Fibroblast of the aortic adventitia (primary cell): ENCODE results near the gene WDR27. TPM values are rescaled to one million over a fixed set of nuclear protein-coding genes. Genes with fewer than 3 reads are reported as not detected.

Experiments
- DNase-seq: peaks from one replicate; pipeline ENCODE4 v3.0.0-alpha.2; 2010; ENCODE audit warnings: low read depth
- H3K4me3 ChIP-seq: 2 replicates; pipeline ENCODE4 v1.5.1; 2011; ENCODE audit warnings: low read depth, mild to moderate bottlenecking, control low read depth, low read length, moderate library complexity
- total RNA-seq: library from RNA; depleted of rRNA; stranded (reverse); fragments of >200 nt; gene quantifications from 2 replicates; pipeline ENCODE4 v1.2.3, GENCODE V29; 2012; ENCODE audit warnings: low replicate concordance
- TF ChIP-seq, protein P1 (sequence below): IDR thresholded peaks from 2 replicates; pipeline ENCODE4 v1.5.1; 2011; ENCODE audit warnings: mild to moderate bottlenecking, low read length, control low read depth, inconsistent platforms; ENCODE audit not compliant: insufficient read depth

Gene WDR27
- total RNA-seq, 1 donor: 19.9 TPM

DNA sequence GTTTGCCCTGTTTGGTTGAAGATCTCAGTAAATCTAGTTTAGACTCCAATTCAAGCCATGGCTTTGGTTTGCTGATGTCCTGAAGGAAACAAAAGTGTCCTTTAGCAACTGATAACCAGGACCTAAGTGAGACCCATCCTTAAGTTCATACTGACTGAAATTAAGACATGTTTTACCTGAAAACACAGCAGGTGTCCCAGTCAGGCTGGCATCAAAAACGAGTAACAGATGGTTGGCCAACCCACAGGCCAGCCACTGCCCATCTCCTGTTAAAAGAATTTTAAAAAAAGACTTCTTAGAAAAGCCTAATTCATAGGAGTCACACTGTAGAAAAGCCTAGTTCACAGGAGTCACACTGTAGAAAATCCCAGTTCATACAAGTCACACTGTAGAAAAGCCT, 58.3 kb downstream of the WDR27 start:
- TF ChIP-seq, protein P1, sequence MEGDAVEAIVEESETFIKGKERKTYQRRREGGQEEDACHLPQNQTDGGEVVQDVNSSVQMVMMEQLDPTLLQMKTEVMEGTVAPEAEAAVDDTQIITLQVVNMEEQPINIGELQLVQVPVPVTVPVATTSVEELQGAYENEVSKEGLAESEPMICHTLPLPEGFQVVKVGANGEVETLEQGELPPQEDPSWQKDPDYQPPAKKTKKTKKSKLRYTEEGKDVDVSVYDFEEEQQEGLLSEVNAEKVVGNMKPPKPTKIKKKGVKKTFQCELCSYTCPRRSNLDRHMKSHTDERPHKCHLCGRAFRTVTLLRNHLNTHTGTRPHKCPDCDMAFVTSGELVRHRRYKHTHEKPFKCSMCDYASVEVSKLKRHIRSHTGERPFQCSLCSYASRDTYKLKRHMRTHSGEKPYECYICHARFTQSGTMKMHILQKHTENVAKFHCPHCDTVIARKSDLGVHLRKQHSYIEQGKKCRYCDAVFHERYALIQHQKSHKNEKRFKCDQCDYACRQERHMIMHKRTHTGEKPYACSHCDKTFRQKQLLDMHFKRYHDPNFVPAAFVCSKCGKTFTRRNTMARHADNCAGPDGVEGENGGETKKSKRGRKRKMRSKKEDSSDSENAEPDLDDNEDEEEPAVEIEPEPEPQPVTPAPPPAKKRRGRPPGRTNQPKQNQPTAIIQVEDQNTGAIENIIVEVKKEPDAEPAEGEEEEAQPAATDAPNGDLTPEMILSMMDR: no peak
- no peak overlapping the region for H3K4me3 ChIP-seq
- DNase-seq: no peak

DNA sequence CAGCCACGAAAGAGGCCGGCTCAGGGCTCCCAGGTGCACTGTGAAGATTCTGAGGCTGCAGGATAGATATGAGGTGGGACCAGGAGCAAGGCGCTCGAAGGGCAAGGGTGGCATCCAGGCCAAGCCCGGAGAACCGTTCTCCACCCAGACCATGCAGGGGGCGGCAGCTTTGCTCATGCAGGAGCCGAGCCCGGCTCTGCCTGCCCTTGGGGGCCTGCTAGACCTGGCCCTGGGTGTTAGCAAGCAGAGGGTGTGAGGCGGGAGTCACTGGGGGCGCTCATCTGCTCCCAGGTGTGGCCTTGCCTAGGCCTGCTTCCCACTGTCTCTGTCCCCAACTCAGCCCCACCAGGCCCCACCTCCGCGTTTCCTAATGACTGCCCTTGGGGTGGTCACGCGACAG, 59.4 kb downstream of the WDR27 start:
- TF ChIP-seq, protein P1: no peak
- H3K4me3 ChIP-seq: no peak overlapping the region
- no peak for DNase-seq

DNA sequence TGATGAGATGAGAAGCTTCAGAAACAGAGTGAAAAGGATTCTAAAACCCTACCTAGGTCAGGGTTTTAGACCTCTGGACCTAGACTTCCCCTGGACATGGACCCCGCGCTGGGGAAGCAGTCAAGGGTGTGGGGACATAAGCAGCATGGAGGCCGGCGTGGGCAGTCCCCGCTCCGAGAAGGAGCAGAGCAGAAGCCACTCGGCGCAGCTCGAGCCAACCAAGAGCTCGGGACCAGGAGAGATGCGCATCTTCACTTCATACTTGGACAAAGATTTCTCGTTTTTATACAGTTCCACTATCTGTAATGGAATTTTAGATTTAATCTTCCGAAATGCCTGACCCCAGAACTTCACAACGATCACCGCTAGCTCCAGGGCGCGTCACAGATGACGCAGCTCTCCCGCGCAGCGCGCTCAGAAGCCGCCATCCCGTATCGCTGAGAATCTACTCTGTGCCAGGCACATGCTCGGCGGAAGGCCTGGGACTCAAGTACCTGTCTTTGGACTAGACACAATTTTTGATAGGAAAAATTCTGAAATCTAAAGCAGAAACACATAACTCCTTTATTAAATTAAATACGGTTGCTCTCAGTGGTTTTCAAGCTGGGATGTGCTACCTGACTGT, 60.3 kb downstream of the WDR27 start:
- DNase-seq: no peak
- TF ChIP-seq, protein P1: no peak
- no peak overlapping the region for H3K4me3 ChIP-seq

DNA sequence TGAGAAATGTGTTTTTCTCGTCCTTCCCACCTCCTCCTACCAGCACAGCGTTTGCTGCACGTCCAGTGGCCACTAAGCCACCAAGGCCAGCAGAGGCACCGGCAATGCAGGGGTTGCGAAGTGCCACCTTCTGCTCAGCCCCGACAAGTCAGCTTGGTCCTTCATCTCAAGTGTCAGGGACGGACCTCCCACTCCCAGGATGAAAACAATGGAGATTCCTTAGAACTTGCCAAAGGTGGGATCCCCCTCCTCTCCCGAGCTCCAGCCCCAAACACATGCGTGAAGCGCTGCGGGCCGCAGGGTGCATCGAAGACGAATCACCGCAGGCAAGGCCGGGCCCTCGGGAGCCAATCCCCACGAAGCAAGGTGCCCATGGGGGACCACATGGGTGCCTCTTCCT, 60.8 kb downstream of the WDR27 start:
- TF ChIP-seq, protein P1: no peak
- H3K4me3 ChIP-seq: no peak overlapping the region
- DNase-seq: no peak

DNA sequence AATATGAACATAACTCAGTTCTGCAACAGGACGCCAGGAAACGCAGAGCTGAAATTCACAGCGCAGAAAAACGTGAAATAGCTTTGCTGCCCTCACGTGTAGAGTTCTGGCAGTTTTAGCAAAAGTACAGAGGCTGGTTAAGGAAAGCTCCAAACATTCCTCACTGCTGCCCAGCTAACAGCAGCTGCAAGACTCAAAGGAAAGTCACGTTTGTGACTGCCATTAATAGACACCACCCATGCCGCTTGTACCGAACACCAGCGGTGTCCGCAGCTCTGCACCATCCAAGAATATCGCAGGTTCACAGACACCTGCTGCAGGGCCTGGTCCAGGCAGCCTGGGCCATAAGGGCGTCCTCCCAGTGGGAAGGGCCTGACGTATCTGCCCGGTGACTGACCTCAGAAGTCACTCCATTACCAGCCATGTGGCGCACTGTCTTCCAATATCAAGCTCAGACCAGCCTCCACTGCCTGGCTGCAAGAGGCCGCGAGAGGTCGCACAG, 61.4 kb downstream of the WDR27 start:
- H3K4me3 ChIP-seq: no peak overlapping the region
- TF ChIP-seq, protein P1: peak; percentile 43
- peak; percentile 62 for DNase-seq

DNA sequence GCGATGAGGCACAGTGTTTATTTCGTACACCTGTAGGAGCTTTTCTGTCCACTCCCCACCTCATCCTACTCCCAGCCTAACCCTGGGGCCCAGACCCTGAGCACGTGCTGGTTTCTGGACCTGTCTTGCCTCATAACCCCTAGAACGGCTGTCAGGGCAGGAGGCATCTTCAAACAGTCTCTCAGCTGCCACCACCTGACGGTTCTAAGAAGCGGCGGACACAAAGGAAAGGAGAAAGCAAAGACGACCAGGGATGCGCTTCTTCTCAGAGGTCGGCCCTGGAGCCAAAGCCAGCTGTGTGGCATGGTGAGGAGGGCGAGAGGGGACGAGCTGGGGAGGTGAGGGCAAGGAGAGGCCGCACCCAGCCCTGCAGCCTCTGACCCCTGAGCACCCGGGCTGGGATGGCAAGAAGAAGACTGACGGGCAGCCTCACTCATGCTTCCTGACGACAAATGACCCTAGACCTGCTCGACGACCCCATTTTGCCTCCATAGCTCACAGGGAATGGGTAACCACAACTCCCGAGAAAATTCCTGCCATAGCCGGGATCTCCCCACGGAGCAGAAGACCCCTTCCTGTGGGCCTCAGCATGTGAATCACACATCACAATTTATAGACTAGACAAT, 62.1 kb downstream of the WDR27 start:
- DNase-seq: no peak
- TF ChIP-seq, protein P1: no peak
- no peak overlapping the region for H3K4me3 ChIP-seq
